Ishikawa (cell line): Measurements from ENCODE around the gene PPP1R3C.
A peak's percentile ranks its signal among the peaks of the same experiment; 100 is the strongest.

Experiments used
- CEBPB ChIP-seq: IDR thresholded peaks from 2 replicates; pipeline ENCODE4 v1.6.1; 2012
- EGR1 ChIP-seq: IDR thresholded peaks from 2 replicates; pipeline ENCODE4 v1.6.1; 2012
- EP300 ChIP-seq: IDR thresholded peaks from 2 replicates; pipeline ENCODE4 v1.6.1; 2012; ENCODE audit warnings: borderline replicate concordance
- RAD21 ChIP-seq: IDR thresholded peaks from 2 replicates; pipeline ENCODE4 v1.6.1; 2012; ENCODE audit warnings: low read depth
- REST ChIP-seq: IDR thresholded peaks from 2 replicates; pipeline ENCODE4 v1.6.1; 2012; ENCODE audit warnings: low read depth, mild to moderate bottlenecking
- TAF1 ChIP-seq: IDR thresholded peaks from 2 replicates; pipeline ENCODE4 v1.6.1; 2012; ENCODE audit warnings: low read depth, mild to moderate bottlenecking
- TEAD4 ChIP-seq: IDR thresholded peaks from 2 replicates; pipeline ENCODE4 v1.6.1; 2012
- YY1 ChIP-seq: IDR thresholded peaks from 2 replicates; pipeline ENCODE4 v1.6.1; 2012; ENCODE audit warnings: low read depth

DNA sequence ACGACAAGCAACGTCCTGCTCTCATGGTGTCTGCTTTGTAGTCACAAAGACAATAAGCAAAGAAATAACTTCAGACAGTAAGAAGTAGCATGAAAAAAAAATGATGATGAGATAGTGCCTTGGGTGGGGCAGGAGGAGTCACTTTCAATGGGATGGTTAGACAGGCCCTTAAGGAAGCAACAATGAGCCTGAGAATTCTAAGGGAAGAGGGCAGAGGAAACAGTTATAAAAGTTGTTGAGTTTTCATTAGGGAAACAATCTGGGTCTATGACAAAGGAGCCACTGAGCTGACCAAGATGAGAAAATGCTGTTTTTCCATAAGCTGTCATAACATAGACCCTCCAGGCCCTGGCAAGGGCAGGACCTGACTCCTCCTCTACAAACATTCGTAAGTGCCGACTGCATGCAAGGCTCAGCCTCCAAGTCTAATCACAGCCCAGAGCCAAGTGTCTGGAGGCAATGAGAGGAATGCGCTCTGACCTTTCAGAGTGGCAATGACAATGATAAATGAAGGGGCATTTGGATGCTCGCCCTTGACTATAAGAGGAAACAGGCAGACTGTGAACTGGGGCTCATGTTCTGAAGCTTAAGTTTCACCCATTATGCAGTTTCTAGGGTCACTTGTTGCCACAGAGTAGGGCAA is 43.7 kb downstream of the PPP1R3C start:
- TF ChIP-seq TAF1 (no peak), EGR1 (no peak), REST (no peak), RAD21 (no peak), EP300 (peak; percentile 36; the same call in 1 of the 2 replicates), TEAD4 (peak; percentile 67), CEBPB (no peak), YY1 (no peak)
